ENCODE measurements around the gene CCDC91.
"Not testable (repeated sequence)": the region's sequence is repeated elsewhere in the genome, so short reads cannot be mapped to it uniquely, and the experiment has no call there.

The CCDC91 gene

DNA sequence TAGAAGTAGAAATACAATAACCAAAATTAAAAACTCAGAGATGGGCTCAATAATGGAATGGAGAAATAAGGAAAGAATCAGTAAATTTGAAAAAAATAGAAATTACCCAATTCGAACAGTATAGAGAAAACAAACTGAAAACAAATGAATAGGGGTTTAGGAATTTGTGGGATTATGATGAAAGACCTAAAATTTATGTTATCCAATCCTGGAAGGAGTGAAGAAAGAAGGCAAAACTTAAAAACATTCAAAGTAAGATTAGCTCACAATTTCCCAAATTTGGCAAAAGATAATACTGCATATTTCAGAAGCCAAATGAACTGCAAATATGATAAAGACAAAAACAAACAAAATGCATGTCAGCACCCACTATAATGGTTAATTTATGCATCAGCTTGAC is 177.1 kb downstream of the CCDC91 start:
- no peak for DNase-seq (ENCODE audit: low read depth)
- no peak for TF ChIP-seq CTCF (IDR thresholded peaks at IDR 0.05; ENCODE audit: control insufficient read depth, extremely low read depth, insufficient read depth)
- H3K4me3 ChIP-seq (ENCODE audit: low read depth, low read length) = no peak overlapping the region

DNA sequence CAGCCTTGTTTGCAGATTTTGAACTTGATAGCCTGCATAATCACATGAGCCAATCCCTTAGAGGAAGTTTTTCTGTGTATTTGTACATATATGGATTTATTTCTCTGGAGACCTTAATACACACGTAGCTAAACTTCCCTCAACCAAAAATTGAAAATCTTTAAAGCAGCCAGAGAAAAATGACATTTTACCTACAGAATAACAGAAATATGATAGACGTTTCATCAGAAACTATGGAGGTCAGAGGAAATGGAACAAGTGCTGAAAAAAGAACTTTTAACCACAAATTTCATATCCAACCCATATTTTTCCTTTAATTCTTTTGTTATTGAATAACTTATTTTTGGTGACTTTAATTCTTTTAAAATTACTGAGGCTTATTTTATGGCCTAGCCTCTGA is 177.7 kb downstream of the CCDC91 start:
- DNase-seq (ENCODE audit: low read depth) = no peak
- TF ChIP-seq CTCF (IDR thresholded peaks at IDR 0.05; ENCODE audit: control insufficient read depth, extremely low read depth, insufficient read depth) = no peak

GRCh38 chr12:28369483-28369882 is 179.2 kb downstream of the CCDC91 start:
- H3K4me3 ChIP-seq (ENCODE audit: low read depth, low read length) = no peak overlapping the region
- TF ChIP-seq CTCF (IDR thresholded peaks at IDR 0.05; ENCODE audit: control insufficient read depth, extremely low read depth, insufficient read depth) = no peak
- no peak for DNase-seq (ENCODE audit: low read depth)

More for the DNA sequence above, 177.7 kb downstream of the CCDC91 start:
- no peak overlapping the region for H3K4me3 ChIP-seq (ENCODE audit: low read depth, low read length)

DNA sequence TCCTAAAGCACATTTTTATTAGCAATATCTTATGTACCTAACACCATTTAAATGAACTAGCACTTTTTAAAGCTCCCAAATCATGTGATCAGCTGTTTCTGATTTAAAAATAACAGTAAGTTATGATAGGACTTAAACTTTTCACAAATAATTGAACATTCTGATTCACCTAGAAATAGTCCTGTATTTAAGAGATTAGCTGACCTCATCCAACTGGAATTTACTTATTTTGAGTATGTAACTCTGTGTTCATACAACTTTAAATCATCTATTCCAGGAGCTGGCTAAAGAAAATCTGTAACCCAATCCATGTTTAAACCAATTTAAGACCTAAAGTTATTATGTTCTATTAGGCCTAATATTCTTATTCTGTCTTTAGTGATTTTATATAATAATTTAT is 184.3 kb downstream of the CCDC91 start:
- no peak for DNase-seq (ENCODE audit: low read depth)
- TF ChIP-seq CTCF (IDR thresholded peaks at IDR 0.05; ENCODE audit: control insufficient read depth, extremely low read depth, insufficient read depth) = no peak
- no peak overlapping the region for H3K4me3 ChIP-seq (ENCODE audit: low read depth, low read length)

GRCh38 chr12:28378736-28379135 is 188.5 kb downstream of the CCDC91 start:
- DNase-seq (ENCODE audit: low read depth) = peak; percentile 45
- H3K4me3 ChIP-seq (ENCODE audit: low read depth, low read length) = no peak overlapping the region
- TF ChIP-seq CTCF (IDR thresholded peaks at IDR 0.05; ENCODE audit: control insufficient read depth, extremely low read depth, insufficient read depth) = no peak

DNA sequence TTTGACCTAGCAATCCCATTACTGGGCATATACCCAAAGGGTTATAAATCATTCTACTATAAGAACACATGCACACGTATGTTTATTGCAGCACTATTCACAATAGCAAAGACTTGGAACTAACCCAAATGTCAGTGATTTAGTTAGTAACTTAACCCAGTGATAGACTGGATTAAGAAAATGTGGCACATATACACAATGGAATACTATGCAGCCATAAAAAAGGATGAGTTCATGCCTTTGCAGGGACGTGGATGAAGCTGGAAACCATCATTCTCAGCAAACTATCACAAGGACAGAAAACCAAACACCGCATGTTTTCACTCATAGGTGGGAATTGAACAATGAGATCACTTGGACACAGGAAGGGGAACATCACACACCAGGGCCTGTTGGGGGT is 189.5 kb downstream of the CCDC91 start:
- not testable (repeated sequence) for DNase-seq (ENCODE audit: low read depth); H3K4me3 ChIP-seq (ENCODE audit: low read depth, low read length)

GRCh38 chr12:28383368-28383767 is 193.1 kb downstream of the CCDC91 start:
- no peak for DNase-seq (ENCODE audit: low read depth)
- no peak overlapping the region for H3K4me3 ChIP-seq (ENCODE audit: low read depth, low read length)
- TF ChIP-seq CTCF (IDR thresholded peaks at IDR 0.05; ENCODE audit: control insufficient read depth, extremely low read depth, insufficient read depth) = no peak

DNA sequence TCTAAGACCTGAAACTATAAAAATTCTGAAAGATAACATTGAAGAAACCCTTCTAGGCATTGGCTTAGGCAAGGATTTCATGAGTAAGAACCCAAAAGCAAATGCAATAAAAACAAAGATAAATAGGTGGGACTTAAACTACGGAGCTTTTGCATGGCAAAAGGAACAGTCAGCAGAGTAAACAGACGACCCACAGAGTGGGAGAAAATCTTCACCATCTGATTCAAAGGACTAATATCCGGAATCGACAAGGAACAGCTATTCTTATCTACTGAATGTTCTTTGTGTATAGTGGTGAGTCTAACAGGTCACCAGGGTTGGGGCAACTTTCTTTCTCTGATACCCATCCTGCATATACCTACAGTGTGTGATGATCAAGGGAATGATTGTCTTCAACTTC is 198.6 kb downstream of the CCDC91 start:
- H3K4me3 ChIP-seq (ENCODE audit: low read depth, low read length) = no peak overlapping the region
- no peak for DNase-seq (ENCODE audit: low read depth)
- TF ChIP-seq CTCF (IDR thresholded peaks at IDR 0.05; ENCODE audit: control insufficient read depth, extremely low read depth, insufficient read depth) = no peak
